Measurements from ENCODE around the gene CTDP1. TPM values are rescaled to one million over a fixed set of nuclear protein-coding genes. Genes with fewer than 3 reads are reported as not detected.
"Not testable (repeated sequence)": the region's sequence is repeated elsewhere in the genome, so short reads cannot be mapped to it uniquely, and the experiment has no call there.

CTDP1 gene
- total and polyA plus RNA-seq, 5 donors from 2014 or later, result 12.9 to 59.7 (median 16.7) TPM

DNA sequence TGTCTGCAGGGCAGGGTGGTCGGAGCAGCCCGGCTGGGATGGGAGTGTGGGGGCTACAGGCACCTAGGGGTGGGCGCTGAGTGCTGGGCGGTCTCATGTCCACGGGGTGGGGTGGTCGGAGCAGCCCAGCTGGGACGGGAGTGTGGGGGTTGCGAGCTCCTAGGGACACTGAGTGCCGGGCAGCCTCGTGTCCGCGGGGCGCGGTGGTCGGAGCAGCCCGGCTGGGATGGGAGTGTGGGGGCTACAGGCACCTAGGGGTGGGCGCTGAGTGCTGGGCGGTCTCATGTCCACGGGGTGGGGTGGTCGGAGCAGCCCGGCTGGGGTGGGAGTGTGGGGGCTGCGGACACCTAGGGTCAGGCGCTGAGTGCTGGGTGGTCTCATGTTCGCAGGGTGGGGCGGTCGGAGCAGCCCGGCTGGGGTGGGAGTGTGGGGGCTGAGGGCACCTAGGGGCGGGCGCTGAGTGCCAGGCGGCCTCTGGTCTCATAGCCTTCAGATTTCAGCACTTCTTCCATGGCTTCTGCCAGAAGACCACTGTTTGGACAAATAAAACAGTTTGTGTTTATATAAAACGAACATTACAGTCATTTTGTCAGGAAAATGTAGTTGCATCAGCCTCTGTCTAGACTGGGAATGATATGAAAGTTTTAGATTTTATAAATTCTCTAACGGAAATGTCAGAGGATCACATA is 14.7 kb downstream of the CTDP1 start:
- not testable (repeated sequence) for H3K4me3 Mint-ChIP-seq; H3K27me3 ChIP-seq (ENCODE audit: control insufficient read depth, insufficient read depth, low read length); DNase-seq; ATAC-seq (ENCODE audit: low read depth in 2 of 2); H3K4me1 ChIP-seq (ENCODE audit: control insufficient read depth, insufficient read depth, low read length, poor library complexity, severe bottlenecking); H3K9me3 ChIP-seq (ENCODE audit: control insufficient read depth in 2 of 2, low read length in 2 of 2); H3K9me3 Mint-ChIP-seq; H3K4me3 ChIP-seq (ENCODE audit: low read depth, low read length); H3K27ac ChIP-seq (ENCODE audit: insufficient read depth, low read length, poor library complexity, severe bottlenecking); H3K27me3 Mint-ChIP-seq; H3K27ac Mint-ChIP-seq
- H3K36me3 ChIP-seq (ENCODE audit: control insufficient read depth, insufficient read depth, low read length), result peaks cover 39% of the 10 kb centered on the region
- H3K4me1 Mint-ChIP-seq, result peaks cover 0 to 25% (median 13%) of the 10 kb centered on the region in 4 donors
- peaks cover 14% of the 10 kb centered on the region for H3K36me3 Mint-ChIP-seq

DNA sequence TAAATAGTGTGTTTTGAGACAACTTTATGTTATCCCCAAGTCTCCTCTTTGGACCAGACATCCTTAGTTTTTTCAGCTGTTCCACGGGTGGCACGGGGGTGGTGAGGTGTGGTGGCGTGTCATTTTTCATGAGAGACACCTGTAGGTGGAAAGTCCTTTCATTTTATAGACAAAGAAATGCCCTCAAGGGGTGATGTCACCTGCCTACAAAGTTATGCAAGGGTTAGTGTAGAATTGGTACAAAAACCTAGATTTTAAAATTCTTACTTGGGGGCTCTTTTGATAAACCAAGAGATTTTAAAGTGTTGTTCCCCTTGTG is 15.3 kb downstream of the CTDP1 start:
- Mint-ChIP-seq H3K4me1 (peaks cover 0 to 23% (median 13%) of the 10 kb centered on the region in 4 donors), H3K36me3 (peaks cover 16% of the 10 kb centered on the region), H3K27ac (no peak overlapping the region), H3K4me3 (no peak overlapping the region), H3K9me3 (no peaks in the 10 kb centered on the region), H3K27me3 (no peaks in the 10 kb centered on the region)
- Histone ChIP-seq H3K4me1 (ENCODE audit: control insufficient read depth, insufficient read depth, low read length, poor library complexity, severe bottlenecking) (no peaks in the 10 kb centered on the region), H3K27ac (ENCODE audit: insufficient read depth, low read length, poor library complexity, severe bottlenecking) (no peak overlapping the region), H3K27me3 (ENCODE audit: control insufficient read depth, insufficient read depth, low read length) (no peaks in the 10 kb centered on the region), H3K4me3 (ENCODE audit: low read depth, low read length) (no peak overlapping the region), H3K9me3 (ENCODE audit: control insufficient read depth in 2 of 2, low read length in 2 of 2) (no peaks in the 10 kb centered on the region), H3K36me3 (ENCODE audit: control insufficient read depth, insufficient read depth, low read length) (peaks cover 44% of the 10 kb centered on the region)
- DNase-seq, result no peak
- ATAC-seq (ENCODE audit: low read depth in 2 of 2), result no peak

DNA sequence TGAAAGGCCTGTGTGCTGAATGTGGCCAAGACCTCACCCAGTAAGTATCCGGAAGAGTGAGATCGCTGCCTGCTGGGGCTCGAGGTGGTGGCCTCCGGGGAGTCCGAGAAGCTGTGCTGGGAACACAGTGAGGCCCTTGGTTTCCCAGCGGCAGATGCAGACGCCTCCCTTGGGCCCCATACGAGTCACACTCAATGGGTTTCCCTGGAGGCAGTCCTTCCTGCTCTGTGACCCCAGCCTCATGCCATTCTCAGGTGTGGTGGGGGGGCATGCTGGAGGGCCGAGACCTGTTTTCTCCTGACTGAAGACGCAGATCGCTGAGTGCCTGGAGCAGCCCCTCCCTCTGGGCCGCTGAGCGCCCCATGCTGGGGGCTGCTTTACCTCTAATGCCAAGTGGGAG is 15.7 kb downstream of the CTDP1 start:
- ATAC-seq (ENCODE audit: low read depth in 2 of 2), result no peak
- Mint-ChIP-seq H3K9me3 (no peaks in the 10 kb centered on the region), H3K27me3 (no peaks in the 10 kb centered on the region), H3K27ac (no peak overlapping the region), H3K4me1 (peaks cover 0 to 19% (median 12%) of the 10 kb centered on the region in 4 donors), H3K36me3 (peaks cover 20% of the 10 kb centered on the region), H3K4me3 (no peak overlapping the region)
- no peaks in the 10 kb centered on the region for H3K27me3 ChIP-seq (ENCODE audit: control insufficient read depth, insufficient read depth, low read length)
- no peak for DNase-seq
- H3K4me1 ChIP-seq (ENCODE audit: control insufficient read depth, insufficient read depth, low read length, poor library complexity, severe bottlenecking), result no peaks in the 10 kb centered on the region
- H3K9me3 ChIP-seq (ENCODE audit: control insufficient read depth in 2 of 2, low read length in 2 of 2), result no peaks in the 10 kb centered on the region
- H3K36me3 ChIP-seq (ENCODE audit: control insufficient read depth, insufficient read depth, low read length), result peaks cover 49% of the 10 kb centered on the region
- H3K27ac ChIP-seq (ENCODE audit: insufficient read depth, low read length, poor library complexity, severe bottlenecking), result no peak overlapping the region
- H3K4me3 ChIP-seq (ENCODE audit: low read depth, low read length), result no peak overlapping the region

DNA sequence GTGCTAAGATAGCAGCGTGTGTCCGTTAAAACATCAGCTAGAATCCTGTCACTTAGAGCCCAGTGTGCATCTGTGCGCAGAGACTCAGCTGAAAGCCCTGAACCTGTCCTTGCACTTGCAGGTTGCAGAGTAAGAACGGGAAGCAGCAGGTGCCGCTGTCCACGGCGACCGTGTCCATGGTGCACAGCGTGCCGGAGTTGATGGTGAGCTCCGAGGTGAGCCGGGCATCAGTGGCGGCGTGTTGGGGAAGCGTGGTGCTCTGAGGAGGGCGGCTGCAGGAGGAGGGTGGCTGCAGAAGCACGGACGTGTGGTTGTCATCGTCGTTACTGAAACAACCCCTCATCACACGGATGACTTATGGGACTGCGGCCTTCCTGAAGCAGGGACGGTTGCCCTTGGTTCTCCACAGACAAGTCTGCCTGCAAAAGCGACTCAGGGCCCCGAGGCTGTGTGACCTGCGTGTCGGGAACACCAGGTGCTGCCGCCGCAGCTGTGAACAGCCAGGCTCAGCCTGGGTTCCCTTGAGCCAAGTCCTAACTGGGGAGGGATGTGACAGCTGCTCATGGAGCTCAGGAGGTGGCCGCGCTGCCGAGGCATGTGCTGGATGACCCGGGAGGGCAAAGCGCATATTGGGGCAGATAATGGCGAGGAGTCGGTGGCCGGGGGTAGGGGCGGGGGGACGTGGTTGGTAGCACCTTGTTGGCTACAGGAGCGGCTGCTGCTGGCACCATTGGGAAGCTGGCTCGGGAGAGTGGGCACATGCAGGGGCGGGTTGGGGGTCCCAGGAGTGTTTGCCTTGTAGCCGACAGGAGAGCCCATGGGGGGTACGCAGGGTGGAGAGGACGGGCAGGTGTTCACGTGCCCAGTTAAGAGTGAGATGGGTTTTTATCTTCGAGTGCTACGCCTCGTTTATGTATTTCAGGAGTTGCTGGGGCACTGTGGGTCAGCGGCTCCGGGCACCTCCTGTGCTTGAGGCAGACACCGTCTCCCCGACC is 16.6 kb downstream of the CTDP1 start:
- ATAC-seq (ENCODE audit: low read depth in 2 of 2) (no peak), DNase-seq (no peak)
- no peaks in the 10 kb centered on the region for H3K9me3 ChIP-seq (ENCODE audit: control insufficient read depth in 2 of 2, low read length in 2 of 2)
- Mint-ChIP-seq H3K4me3 (no peak overlapping the region), H3K9me3 (no peaks in the 10 kb centered on the region), H3K27me3 (no peaks in the 10 kb centered on the region), H3K4me1 (peaks cover 0 to 18% (median 8%) of the 10 kb centered on the region in 4 donors), H3K27ac (no peak overlapping the region), H3K36me3 (peaks cover 24% of the 10 kb centered on the region)
- no peak overlapping the region for H3K27ac ChIP-seq (ENCODE audit: insufficient read depth, low read length, poor library complexity, severe bottlenecking)
- no peak overlapping the region for H3K4me3 ChIP-seq (ENCODE audit: low read depth, low read length)
- H3K27me3 ChIP-seq (ENCODE audit: control insufficient read depth, insufficient read depth, low read length), result no peaks in the 10 kb centered on the region
- H3K4me1 ChIP-seq (ENCODE audit: control insufficient read depth, insufficient read depth, low read length, poor library complexity, severe bottlenecking), result no peaks in the 10 kb centered on the region
- peaks cover 57% of the 10 kb centered on the region for H3K36me3 ChIP-seq (ENCODE audit: control insufficient read depth, insufficient read depth, low read length)

GRCh38 chr18:79697178-79697577 is 17.6 kb downstream of the CTDP1 start:
- ATAC-seq (ENCODE audit: low read depth in 2 of 2) (no peak), DNase-seq (no peak)
- no peak overlapping the region for H3K27ac ChIP-seq (ENCODE audit: insufficient read depth, low read length, poor library complexity, severe bottlenecking)
- no peak overlapping the region for H3K4me3 Mint-ChIP-seq
- H3K27me3 ChIP-seq (ENCODE audit: control insufficient read depth, insufficient read depth, low read length), result no peaks in the 10 kb centered on the region
- H3K36me3 ChIP-seq (ENCODE audit: control insufficient read depth, insufficient read depth, low read length), result peaks cover 64% of the 10 kb centered on the region
- H3K36me3 Mint-ChIP-seq, result peaks cover 29% of the 10 kb centered on the region
- H3K27ac Mint-ChIP-seq, result no peak overlapping the region
- no peak overlapping the region for H3K4me3 ChIP-seq (ENCODE audit: low read depth, low read length)
- no peaks in the 10 kb centered on the region for H3K27me3 Mint-ChIP-seq
- H3K9me3 ChIP-seq (ENCODE audit: control insufficient read depth in 2 of 2, low read length in 2 of 2), result no peaks in the 10 kb centered on the region
- H3K4me1 Mint-ChIP-seq, result peaks cover 0 to 17% (median 6%) of the 10 kb centered on the region in 4 donors
- no peaks in the 10 kb centered on the region for H3K4me1 ChIP-seq (ENCODE audit: control insufficient read depth, insufficient read depth, low read length, poor library complexity, severe bottlenecking)
- H3K9me3 Mint-ChIP-seq, result no peaks in the 10 kb centered on the region

DNA sequence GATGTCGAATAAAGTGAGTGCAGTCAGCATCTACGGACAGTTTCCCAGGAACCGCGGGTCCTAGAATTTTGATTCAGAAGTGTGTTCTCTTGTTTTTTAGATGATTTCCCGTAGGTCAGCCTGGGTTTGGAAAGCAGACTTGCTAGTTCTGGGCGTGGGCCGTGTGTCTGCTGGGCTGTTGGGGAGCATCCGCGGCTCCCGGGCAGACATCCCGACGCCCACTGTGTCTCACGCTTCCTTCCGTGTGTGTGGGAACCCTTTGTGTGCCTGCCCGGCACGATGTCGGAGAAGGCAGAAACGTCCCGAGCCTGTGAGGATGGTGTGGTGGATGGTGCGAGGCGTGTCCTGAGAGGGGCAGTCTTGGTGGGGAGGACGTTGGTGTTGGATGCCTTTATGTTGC is 18.4 kb downstream of the CTDP1 start:
- H3K4me1 Mint-ChIP-seq, result peaks cover 0 to 9% (median 2%) of the 10 kb centered on the region in 4 donors
- no peak overlapping the region for H3K4me3 Mint-ChIP-seq
- no peaks in the 10 kb centered on the region for H3K27me3 Mint-ChIP-seq
- H3K4me1 ChIP-seq (ENCODE audit: control insufficient read depth, insufficient read depth, low read length, poor library complexity, severe bottlenecking), result no peaks in the 10 kb centered on the region
- H3K36me3 ChIP-seq (ENCODE audit: control insufficient read depth, insufficient read depth, low read length), result peaks cover 68% of the 10 kb centered on the region
- ATAC-seq (ENCODE audit: low read depth in 2 of 2) (no peak), DNase-seq (no peak)
- H3K36me3 Mint-ChIP-seq, result peaks cover 29% of the 10 kb centered on the region
- H3K27ac ChIP-seq (ENCODE audit: insufficient read depth, low read length, poor library complexity, severe bottlenecking), result no peak overlapping the region
- no peak overlapping the region for H3K4me3 ChIP-seq (ENCODE audit: low read depth, low read length)
- H3K9me3 Mint-ChIP-seq, result no peaks in the 10 kb centered on the region
- H3K27ac Mint-ChIP-seq, result peak overlapping the region in 1 of 3 donors; percentile 90
- H3K27me3 ChIP-seq (ENCODE audit: control insufficient read depth, insufficient read depth, low read length), result no peaks in the 10 kb centered on the region
- H3K9me3 ChIP-seq (ENCODE audit: control insufficient read depth in 2 of 2, low read length in 2 of 2), result no peaks in the 10 kb centered on the region

DNA sequence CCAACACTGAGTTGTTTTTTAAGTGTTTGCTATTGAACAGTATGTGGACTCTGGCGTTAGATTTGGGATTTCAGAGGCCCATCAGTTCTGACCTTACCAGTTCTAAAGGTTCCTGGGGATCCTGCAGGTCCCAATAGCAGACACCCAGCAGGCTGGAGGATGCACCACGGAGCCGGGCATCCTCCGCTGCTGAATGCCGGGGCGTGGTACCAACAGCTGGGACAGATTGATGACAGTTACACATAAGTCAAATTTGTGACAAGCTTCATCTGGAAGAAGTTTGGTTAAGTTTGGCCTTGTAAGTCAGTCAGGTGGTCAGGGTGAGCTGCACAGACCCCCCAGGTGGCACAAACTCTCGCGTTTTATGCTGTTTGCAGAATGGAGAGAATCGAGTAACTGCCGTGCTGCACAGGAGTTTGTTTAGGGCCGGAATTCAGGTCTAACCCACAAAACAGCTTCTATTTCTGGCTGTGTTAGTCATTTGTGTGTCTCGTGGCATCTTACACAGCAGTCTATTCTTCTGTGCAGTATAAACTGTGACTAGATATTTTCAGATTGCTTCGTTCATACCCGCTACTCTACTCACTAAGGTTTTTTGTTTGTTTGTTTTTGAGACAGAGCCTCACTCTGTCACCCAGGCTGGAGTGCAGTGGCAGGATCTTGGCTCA is 19.2 kb downstream of the CTDP1 start:
- H3K36me3 Mint-ChIP-seq, result peaks cover 34% of the 10 kb centered on the region
- H3K27ac Mint-ChIP-seq, result no peak overlapping the region

More for the DNA sequence above, 19.2 kb downstream of the CTDP1 start:
- Mint-ChIP-seq H3K27me3 (no peaks in the 10 kb centered on the region), H3K9me3 (peaks cover 0 to 2% (median 0%) of the 10 kb centered on the region in 7 donors), H3K4me3 (no peak overlapping the region), H3K4me1 (peaks cover 0 to 5% (median 4%) of the 10 kb centered on the region in 4 donors)
- Histone ChIP-seq H3K27ac (ENCODE audit: insufficient read depth, low read length, poor library complexity, severe bottlenecking) (no peak overlapping the region), H3K4me1 (ENCODE audit: control insufficient read depth, insufficient read depth, low read length, poor library complexity, severe bottlenecking) (no peaks in the 10 kb centered on the region), H3K36me3 (ENCODE audit: control insufficient read depth, insufficient read depth, low read length) (peaks cover 75% of the 10 kb centered on the region), H3K27me3 (ENCODE audit: control insufficient read depth, insufficient read depth, low read length) (no peaks in the 10 kb centered on the region), H3K9me3 (ENCODE audit: control insufficient read depth in 2 of 2, low read length in 2 of 2) (no peaks in the 10 kb centered on the region), H3K4me3 (ENCODE audit: low read depth, low read length) (no peak overlapping the region)
- ATAC-seq (ENCODE audit: low read depth in 2 of 2), result no peak
- no peak for DNase-seq
